OCI-LY7 (cell line): ENCODE results near the gene POLRMT. TPM values are rescaled to one million over a fixed set of nuclear protein-coding genes. Genes with fewer than 3 reads are reported as not detected.

Source experiments
- BruUV-seq: library from RNA; stranded (reverse); fragments of 400-500 nt; replicated peaks from 2 replicates; lab custom pipeline; 2021; lab: Mats Ljungman, UMichigan
- CTCF ChIA-PET: fragments of 300-600 bp; sonication (Branson Sonifier 250); formaldehyde crosslinking; loops from one replicate; lab custom pipeline; 2022; ENCODE audit warnings: antibody characterized with exemption; ENCODE audit not compliant: unreplicated experiment; lab: Charles Lee
- POLR2A ChIA-PET: fragments of 300-600 bp; sonication (Branson Sonifier 250); formaldehyde crosslinking; loops from one replicate; lab custom pipeline; 2022; ENCODE audit warnings: antibody characterized with exemption; lab: Charles Lee
- DNase-seq: peaks from one replicate; pipeline ENCODE4 v3.0.0-alpha.2; 2015; ENCODE audit warnings: low spot score
- H2AFZ ChIP-seq: fragments of 200-600 bp; sonication (generic), shearing (Covaris generic); 2 replicates; pipeline ENCODE4 v1.6.1; 2014; ENCODE audit warnings: mild to moderate bottlenecking, antibody characterized with exemption, low read length, moderate library complexity
- H3K27ac ChIP-seq: fragments of 200-600 bp; sonication (generic); 2 replicates; pipeline ENCODE4 v1.5.1; 2014; ENCODE audit warnings: mixed run types, low read depth, mild to moderate bottlenecking, moderate library complexity, low read length, inconsistent platforms; ENCODE audit not compliant: poor library complexity, severe bottlenecking
- H3K36me3 ChIP-seq: fragments of 200-600 bp; sonication (generic); 2 replicates; pipeline ENCODE4 v1.6.1; 2014; ENCODE audit warnings: mild to moderate bottlenecking, antibody characterized with exemption, low read length, moderate library complexity, mixed read lengths; ENCODE audit not compliant: insufficient read depth
- H3K4me1 ChIP-seq: fragments of 200-600 bp; sonication (generic); 2 replicates; pipeline ENCODE4 v1.5.1; 2014; ENCODE audit warnings: mild to moderate bottlenecking, low read length; ENCODE audit not compliant: insufficient read depth, poor library complexity, severe bottlenecking
- H3K4me2 ChIP-seq: fragments of 200-600 bp; sonication (generic); 2 replicates; pipeline ENCODE4 v1.6.1; 2014; ENCODE audit warnings: mild to moderate bottlenecking, low read length
- H3K4me3 ChIP-seq: fragments of 200-600 bp; sonication (generic); 2 replicates; pipeline ENCODE4 v1.5.1; 2014; ENCODE audit warnings: mild to moderate bottlenecking, low read depth, low read length; ENCODE audit not compliant: poor library complexity, severe bottlenecking
- H3K79me2 ChIP-seq: fragments of 200-600 bp; sonication (generic); 2 replicates; pipeline ENCODE4 v1.6.1; 2016; ENCODE audit warnings: low read depth, mild to moderate bottlenecking, low read length, moderate library complexity, mixed read lengths; ENCODE audit not compliant: insufficient read depth
- H3K9me2 ChIP-seq: fragments of 200-600 bp; sonication (generic); 2 replicates; pipeline ENCODE4 v1.6.1; 2016; ENCODE audit warnings: mild to moderate bottlenecking, low read length, mixed read lengths; ENCODE audit not compliant: insufficient read depth
- H3K9me3 ChIP-seq: fragments of 200-600 bp; sonication (generic); 2 replicates; pipeline ENCODE4 v1.6.1; 2014; ENCODE audit warnings: mild to moderate bottlenecking, mixed run types, low read length, mixed read lengths
- H4K20me1 ChIP-seq: fragments of 200-600 bp; sonication (generic); 2 replicates; pipeline ENCODE4 v1.6.1; 2014; ENCODE audit warnings: mild to moderate bottlenecking, antibody characterized with exemption, low read length, moderate library complexity, mixed read lengths; ENCODE audit not compliant: insufficient read depth
- EZH2phosphoT487 ChIP-seq: fragments of 200-600 bp; sonication (generic); IDR thresholded peaks from 2 replicates; pipeline ENCODE4 v1.6.1; 2018; ENCODE audit warnings: low read depth, borderline replicate concordance, mild to moderate bottlenecking, mixed run types, antibody characterized with exemption, low read length, moderate library complexity, mixed read lengths
- intact Hi-C: fragments of 100-400 bp; cut with micrococcal nuclease; formaldehyde crosslinking; loops from one replicate; pipeline ENCODE4 v1.10.0; 2022; ENCODE audit not compliant: unreplicated experiment
- total RNA-seq, 2 experiments: library from RNA; depleted of rRNA in 1 of 2; stranded (reverse); fragments of >200 nt in 1 of 2; shearing (Covaris generic) in 1 of 2; gene quantifications; 2 replicates each; pipeline ENCODE4 v1.2.3, GENCODE V29; 2014 to 2022
- TF ChIP-seq, protein P1 (sequence below): fragments of 200-600 bp; sonication (generic); conservative IDR thresholded peaks from 2 replicates; pipeline ENCODE4 v1.5.1; 2014; ENCODE audit warnings: mild to moderate bottlenecking, antibody characterized with exemption, low read length, moderate library complexity, mixed read lengths

The POLRMT gene
- total RNA-seq, 2 experiments from 2014 or later: 65.5 to 74.6 TPM

DNA sequence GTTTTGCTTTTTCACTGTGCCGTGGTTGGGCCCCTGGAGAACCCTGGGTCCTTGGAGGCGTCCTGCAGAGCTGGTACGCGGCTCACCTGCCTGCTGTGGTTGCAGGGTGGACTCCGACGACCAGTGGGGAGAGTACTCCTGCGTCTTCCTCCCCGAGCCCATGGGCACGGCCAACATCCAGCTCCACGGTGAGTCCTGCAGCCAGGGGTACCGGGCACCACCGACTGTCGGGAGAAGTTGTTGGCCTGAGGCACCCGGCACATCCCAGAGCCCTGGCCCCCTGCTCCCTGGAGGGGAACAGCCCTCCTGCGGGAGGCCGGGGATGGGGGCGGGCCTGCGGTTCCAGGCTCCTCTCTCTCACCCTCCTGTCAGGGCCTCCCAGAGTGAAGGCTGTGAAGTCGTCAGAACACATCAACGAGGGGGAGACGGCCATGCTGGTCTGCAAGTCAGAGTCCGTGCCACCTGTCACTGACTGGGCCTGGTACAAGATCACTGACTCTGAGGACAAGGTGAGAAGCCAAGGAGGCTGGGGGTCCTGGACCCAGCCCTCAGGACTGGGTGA is 53.0 kb downstream of the POLRMT start:
- CTCF ChIA-PET: no interaction called here
- no peaks in the 10 kb centered on the region; the same call in 1 of the 2 replicates for H4K20me1 ChIP-seq

DNA sequence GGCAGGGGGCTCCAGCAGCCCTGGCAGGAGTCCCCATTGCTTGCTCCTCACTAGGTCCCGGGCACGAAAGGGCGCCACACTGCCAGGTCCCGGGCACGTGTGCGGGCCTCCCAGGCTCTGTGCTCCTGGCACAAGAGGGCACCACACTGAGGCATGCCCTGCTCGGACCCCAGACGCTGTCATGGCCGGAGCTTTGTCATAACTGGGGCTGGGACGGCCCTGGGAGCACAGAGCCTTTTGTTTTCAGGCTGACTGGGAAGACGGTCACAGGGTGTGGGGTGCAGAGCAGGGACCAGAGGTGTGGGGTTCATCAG is 53.5 kb downstream of the POLRMT start:
- Histone ChIP-seq H3K79me2 (peaks cover 30% of the 10 kb centered on the region), H3K36me3 (peaks cover 55% of the 10 kb centered on the region), H3K9me2 (no peaks in the 10 kb centered on the region), H3K4me2 (no peak overlapping the region), H3K4me1 (peaks cover 11% of the 10 kb centered on the region), H2AFZ (no peak overlapping the region), H4K20me1 (no peaks in the 10 kb centered on the region; the same call in 1 of the 2 replicates), H3K9me3 (no peaks in the 10 kb centered on the region), H3K27ac (no peak overlapping the region), H3K4me3 (no peak overlapping the region)
- intact Hi-C loops: no loop called here
- ChIA-PET POLR2A (no interaction called here), CTCF (no interaction called here)
- BruUV-seq: no TSS peak
- DNase-seq: no peak
- TF ChIP-seq, protein P1, sequence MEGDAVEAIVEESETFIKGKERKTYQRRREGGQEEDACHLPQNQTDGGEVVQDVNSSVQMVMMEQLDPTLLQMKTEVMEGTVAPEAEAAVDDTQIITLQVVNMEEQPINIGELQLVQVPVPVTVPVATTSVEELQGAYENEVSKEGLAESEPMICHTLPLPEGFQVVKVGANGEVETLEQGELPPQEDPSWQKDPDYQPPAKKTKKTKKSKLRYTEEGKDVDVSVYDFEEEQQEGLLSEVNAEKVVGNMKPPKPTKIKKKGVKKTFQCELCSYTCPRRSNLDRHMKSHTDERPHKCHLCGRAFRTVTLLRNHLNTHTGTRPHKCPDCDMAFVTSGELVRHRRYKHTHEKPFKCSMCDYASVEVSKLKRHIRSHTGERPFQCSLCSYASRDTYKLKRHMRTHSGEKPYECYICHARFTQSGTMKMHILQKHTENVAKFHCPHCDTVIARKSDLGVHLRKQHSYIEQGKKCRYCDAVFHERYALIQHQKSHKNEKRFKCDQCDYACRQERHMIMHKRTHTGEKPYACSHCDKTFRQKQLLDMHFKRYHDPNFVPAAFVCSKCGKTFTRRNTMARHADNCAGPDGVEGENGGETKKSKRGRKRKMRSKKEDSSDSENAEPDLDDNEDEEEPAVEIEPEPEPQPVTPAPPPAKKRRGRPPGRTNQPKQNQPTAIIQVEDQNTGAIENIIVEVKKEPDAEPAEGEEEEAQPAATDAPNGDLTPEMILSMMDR: no peak
- no peak for TF ChIP-seq EZH2phosphoT487

More for the DNA sequence above, 53.0 kb downstream of the POLRMT start:
- H3K79me2 ChIP-seq: peaks cover 24% of the 10 kb centered on the region
- no peak overlapping the region for H3K4me2 ChIP-seq
- DNase-seq: no peak
- POLR2A ChIA-PET: no interaction called here
- H3K4me1 ChIP-seq: peaks cover 5% of the 10 kb centered on the region
- no peaks in the 10 kb centered on the region for H3K9me3 ChIP-seq
- TF ChIP-seq, protein P1: no peak
- no peak for TF ChIP-seq EZH2phosphoT487
- no peaks in the 10 kb centered on the region for H3K9me2 ChIP-seq
- H3K27ac ChIP-seq: no peak overlapping the region
- H2AFZ ChIP-seq: no peak overlapping the region
- intact Hi-C loops: no loop called here
- no TSS peak for BruUV-seq
- H3K4me3 ChIP-seq: no peak overlapping the region
- H3K36me3 ChIP-seq: peaks cover 50% of the 10 kb centered on the region

GRCh38 chr19:579111-579841 is 54.1 kb downstream of the POLRMT start:
- H3K27ac ChIP-seq: no peak overlapping the region
- no peaks in the 10 kb centered on the region for H3K9me3 ChIP-seq
- H2AFZ ChIP-seq: no peak overlapping the region
- H3K79me2 ChIP-seq: peaks cover 35% of the 10 kb centered on the region
- H3K36me3 ChIP-seq: peaks cover 58% of the 10 kb centered on the region
- CTCF ChIA-PET: no interaction called here
- DNase-seq: no peak
- no TSS peak for BruUV-seq
- POLR2A ChIA-PET: no interaction called here
- no peaks in the 10 kb centered on the region for H3K9me2 ChIP-seq
- H3K4me3 ChIP-seq: no peak overlapping the region
- H3K4me2 ChIP-seq: no peak overlapping the region
- H4K20me1 ChIP-seq: no peaks in the 10 kb centered on the region; the same call in 1 of the 2 replicates
- intact Hi-C loops: no loop called here
- TF ChIP-seq, protein P1: no peak
- no peak for TF ChIP-seq EZH2phosphoT487
- H3K4me1 ChIP-seq: peaks cover 16% of the 10 kb centered on the region
